ENCODE data around the gene COL27A1.

DNA sequence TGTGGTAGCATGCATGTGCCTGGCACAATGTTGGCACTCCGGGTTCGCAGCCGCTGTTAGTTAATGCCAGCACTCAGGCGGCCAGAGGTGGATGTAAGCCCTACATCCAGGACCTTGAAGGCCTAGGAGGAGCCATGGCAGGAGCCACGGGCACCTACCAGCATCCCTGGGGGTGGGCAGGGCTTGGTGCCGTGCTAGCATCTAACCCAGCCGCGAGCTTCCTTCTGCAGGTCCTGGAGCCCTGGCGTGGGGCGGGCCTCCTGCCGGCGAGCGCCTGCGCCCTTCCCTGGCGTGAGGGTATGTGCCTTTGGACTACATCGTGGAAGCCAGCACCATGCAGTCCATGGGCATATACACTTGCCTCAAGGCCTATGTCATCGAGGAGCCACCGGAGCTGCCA lies 53.8 kb downstream of the COL27A1 start:
- TF ChIP-seq, protein P1, sequence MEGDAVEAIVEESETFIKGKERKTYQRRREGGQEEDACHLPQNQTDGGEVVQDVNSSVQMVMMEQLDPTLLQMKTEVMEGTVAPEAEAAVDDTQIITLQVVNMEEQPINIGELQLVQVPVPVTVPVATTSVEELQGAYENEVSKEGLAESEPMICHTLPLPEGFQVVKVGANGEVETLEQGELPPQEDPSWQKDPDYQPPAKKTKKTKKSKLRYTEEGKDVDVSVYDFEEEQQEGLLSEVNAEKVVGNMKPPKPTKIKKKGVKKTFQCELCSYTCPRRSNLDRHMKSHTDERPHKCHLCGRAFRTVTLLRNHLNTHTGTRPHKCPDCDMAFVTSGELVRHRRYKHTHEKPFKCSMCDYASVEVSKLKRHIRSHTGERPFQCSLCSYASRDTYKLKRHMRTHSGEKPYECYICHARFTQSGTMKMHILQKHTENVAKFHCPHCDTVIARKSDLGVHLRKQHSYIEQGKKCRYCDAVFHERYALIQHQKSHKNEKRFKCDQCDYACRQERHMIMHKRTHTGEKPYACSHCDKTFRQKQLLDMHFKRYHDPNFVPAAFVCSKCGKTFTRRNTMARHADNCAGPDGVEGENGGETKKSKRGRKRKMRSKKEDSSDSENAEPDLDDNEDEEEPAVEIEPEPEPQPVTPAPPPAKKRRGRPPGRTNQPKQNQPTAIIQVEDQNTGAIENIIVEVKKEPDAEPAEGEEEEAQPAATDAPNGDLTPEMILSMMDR (conservative IDR thresholded peaks at IDR 0.05): no peak
- TF ChIP-seq ZFX (IDR thresholded peaks at IDR 0.05): no peak

All from C4-2B (cell line).